NCI-H2107 treated with DMSO at 0.1 percent for 48 hours (cell line): Measurements from ENCODE around the gene MIB2.

Experiments
- DNase-seq: peaks from one replicate; lab custom pipeline; 2025; ENCODE audit not compliant: unreplicated experiment; lab: John Stamatoyannopoulos, UW

MIB2 gene

DNA sequence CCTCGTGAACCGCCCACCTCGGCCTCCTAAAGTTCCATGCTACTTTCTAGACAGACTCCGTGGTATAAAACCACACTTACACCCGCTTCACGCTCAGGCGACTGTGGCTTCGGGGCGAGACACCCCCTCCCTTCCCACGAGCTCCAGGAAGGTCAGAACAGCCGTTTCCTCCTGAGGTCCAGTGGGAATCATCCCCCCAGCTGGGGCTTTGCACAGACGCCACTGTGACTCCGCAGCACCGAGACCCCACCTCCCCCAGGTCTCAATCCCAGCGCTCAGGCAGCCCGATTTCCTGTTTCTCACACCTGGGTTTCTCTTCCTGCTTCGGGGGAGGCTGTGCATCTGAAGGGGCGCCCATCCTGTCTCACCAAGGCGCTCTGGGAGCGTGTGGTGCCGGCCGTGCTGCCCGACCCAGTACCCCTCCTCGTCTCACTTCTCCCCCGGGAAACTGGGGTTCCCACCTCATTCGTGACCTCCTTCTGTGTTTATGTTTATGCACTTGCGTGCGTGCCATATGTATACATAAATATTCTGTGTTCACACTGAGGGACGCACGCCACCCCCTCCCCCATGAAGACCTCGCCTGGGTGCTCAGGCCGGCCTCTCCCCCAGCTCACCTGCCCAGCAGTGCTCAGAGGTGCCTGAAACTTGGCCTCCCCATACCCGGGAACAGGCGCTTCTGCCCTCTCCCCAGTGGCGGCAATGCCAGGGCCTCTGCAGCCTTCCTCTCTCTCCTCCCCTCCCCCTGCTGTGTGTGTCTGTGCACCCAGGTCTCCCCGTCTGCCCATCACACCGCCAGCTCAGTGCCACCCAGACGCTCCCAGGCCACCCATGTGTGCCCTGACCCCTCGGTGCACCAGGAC is 62.6 kb downstream of the MIB2 start:
- DNase-seq: no peak

DNA sequence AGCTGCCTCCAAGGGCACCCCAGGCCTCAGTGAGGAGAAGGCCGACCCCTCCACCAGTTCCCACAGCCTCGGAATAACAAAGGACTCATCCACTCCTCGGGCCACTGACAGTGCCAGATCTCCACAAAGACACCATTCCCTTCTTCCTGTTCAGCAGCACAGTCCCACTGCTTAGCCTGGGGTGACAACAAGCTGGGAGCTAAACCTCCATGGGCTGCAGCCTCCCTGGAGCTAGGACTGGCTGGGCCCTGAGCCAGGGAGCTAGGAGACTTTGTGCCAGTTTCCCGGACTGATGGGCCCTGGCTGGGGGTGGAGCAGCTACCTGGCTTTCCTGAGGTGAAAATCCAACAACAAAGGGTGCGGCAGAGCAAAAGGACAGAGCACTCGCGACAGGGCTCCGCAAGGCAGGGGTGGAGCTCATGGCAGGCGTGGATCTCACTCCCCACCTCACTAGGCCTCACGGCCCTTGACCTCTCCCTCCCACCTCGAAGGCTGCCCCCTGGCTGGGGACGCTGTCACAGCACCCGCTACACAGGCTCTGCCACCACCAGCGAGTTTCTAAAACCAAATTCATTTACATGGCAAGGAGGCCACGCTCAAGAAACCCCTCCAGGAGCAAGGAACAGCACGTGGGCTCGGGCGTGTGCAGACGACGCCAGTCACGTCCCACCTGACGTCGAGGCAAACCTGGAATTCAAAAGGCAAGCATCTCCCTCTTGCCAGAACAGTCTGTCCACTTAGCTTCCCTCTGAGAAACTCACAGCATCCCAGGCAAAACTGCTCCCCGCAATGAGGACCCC is 63.5 kb downstream of the MIB2 start:
- no peak for DNase-seq
